ENCODE results near the gene THRSP. TPM values are rescaled to one million over a fixed set of nuclear protein-coding genes. Genes with fewer than 3 reads are reported as not detected.

Gene THRSP
- total RNA-seq, 1 donor from 2014 or later, result not detected

GRCh38 chr11:78036313-78036712, 27.3 kb upstream of the THRSP start:
- TF ChIP-seq CTCF (IDR thresholded peaks at IDR 0.05), result no peak
- peaks cover 17% of the 10 kb centered on the region for H3K4me1 ChIP-seq
- no peak overlapping the region for H3K27ac ChIP-seq
- H3K27me3 ChIP-seq, result no peaks in the 10 kb centered on the region
- H3K9me3 ChIP-seq, result no peaks in the 10 kb centered on the region
- DNase-seq, result no peak
- intact Hi-C loops (cut with DNase I), result no loop called here
- no peak overlapping the region for H3K4me3 ChIP-seq
- no peak for ATAC-seq
- H3K36me3 ChIP-seq, result no peaks in the 10 kb centered on the region

- Histone ChIP-seq H3K27ac (no peak overlapping the region), H3K4me3 (no peak overlapping the region), H3K27me3 (no peaks in the 10 kb centered on the region), H3K4me1 (peaks cover 17% of the 10 kb centered on the region), H3K36me3 (no peaks in the 10 kb centered on the region), H3K9me3 (no peaks in the 10 kb centered on the region)
- no peak for TF ChIP-seq CTCF (IDR thresholded peaks at IDR 0.05)
- intact Hi-C loops (cut with DNase I), result no loop called here
- DNase-seq (peak; percentile 77), ATAC-seq (peak; percentile 91)
These were observed 26.6 kb upstream of the THRSP start for GRCh38 chr11:78037056-78037455.

GRCh38 chr11:78037825-78038620, 25.6 kb upstream of the THRSP start:
- Histone ChIP-seq H3K4me3 (no peak overlapping the region), H3K4me1 (peaks cover 17% of the 10 kb centered on the region), H3K36me3 (no peaks in the 10 kb centered on the region), H3K27me3 (no peaks in the 10 kb centered on the region), H3K27ac (no peak overlapping the region), H3K9me3 (no peaks in the 10 kb centered on the region)
- intact Hi-C loops (cut with DNase I), result no loop called here
- ATAC-seq (no peak), DNase-seq (no peak)
- TF ChIP-seq CTCF (IDR thresholded peaks at IDR 0.05), result no peak

GRCh38 chr11:78038697-78039313, 24.9 kb upstream of the THRSP start:
- TF ChIP-seq CTCF (IDR thresholded peaks at IDR 0.05), result no peak
- H3K9me3 ChIP-seq, result no peaks in the 10 kb centered on the region
- H3K27ac ChIP-seq, result no peak overlapping the region
- H3K36me3 ChIP-seq, result no peaks in the 10 kb centered on the region
- no peak overlapping the region for H3K4me3 ChIP-seq
- intact Hi-C loops (cut with DNase I), result no loop called here
- ATAC-seq (no peak), DNase-seq (no peak)
- H3K27me3 ChIP-seq, result no peaks in the 10 kb centered on the region
- peaks cover 17% of the 10 kb centered on the region for H3K4me1 ChIP-seq

- DNase-seq, result no peak
- Histone ChIP-seq H3K27ac (peak overlapping the region; percentile 74), H3K4me3 (no peak overlapping the region), H3K36me3 (no peaks in the 10 kb centered on the region), H3K4me1 (peaks cover 17% of the 10 kb centered on the region), H3K9me3 (no peaks in the 10 kb centered on the region), H3K27me3 (no peaks in the 10 kb centered on the region)
- intact Hi-C loops (cut with DNase I), result no loop called here
- no peak for TF ChIP-seq CTCF (IDR thresholded peaks at IDR 0.05)
- no peak for ATAC-seq
These were observed 24.2 kb upstream of the THRSP start for GRCh38 chr11:78039391-78039918.

Data from upper lobe of right lung (tissue), 1 donor.